Lung (tissue), 16 donors: Measurements from ENCODE around the gene WWC2. TPM values are rescaled to one million over a fixed set of nuclear protein-coding genes. Genes with fewer than 3 reads are reported as not detected.

ENCODE experiments used
- ATAC-seq: fragments of 200-7000 bp; cut with Tn5 transposase; one replicate; pipeline ENCODE4 v1.9.1; 2020; ENCODE audit warnings: moderate number of reproducible peaks; ENCODE audit not compliant: insufficient read depth, low FRiP score
- DNase-seq, 3 donors: peaks; one replicate each; pipeline ENCODE4 v3.0.0-alpha.2; 2013 to 2017
- H3K27ac ChIP-seq, 2 donors: one replicate each; pipeline ENCODE4 v1.5.1; 2013; ENCODE audit warnings: mild to moderate bottlenecking in 2 of 2, moderate library complexity in 2 of 2, control low read depth in 1 of 2, inconsistent platforms in 1 of 2, low read depth in 1 of 2, low read length in 1 of 2
- H3K27me3 ChIP-seq, 3 donors: one replicate each; pipeline ENCODE4 v1.5.1; 2013; ENCODE audit warnings: low read length in 2 of 3; ENCODE audit not compliant: control insufficient read depth in 3 of 3, insufficient read depth in 3 of 3
- H3K36me3 ChIP-seq, 4 donors: one replicate each; pipeline ENCODE4 v1.5.1; 2013; ENCODE audit warnings: low read length in 4 of 4, mild to moderate bottlenecking in 1 of 4, moderate library complexity in 1 of 4; ENCODE audit not compliant: control insufficient read depth in 4 of 4, insufficient read depth in 4 of 4
- H3K4me1 ChIP-seq, 5 donors: one replicate each; pipeline ENCODE4 v1.5.1; 2013; ENCODE audit warnings: low read length in 5 of 5, mild to moderate bottlenecking in 2 of 5, moderate library complexity in 1 of 5; ENCODE audit not compliant: control insufficient read depth in 5 of 5, insufficient read depth in 5 of 5
- H3K4me3 ChIP-seq: one replicate; pipeline ENCODE4 v1.5.1; 2013; ENCODE audit warnings: mild to moderate bottlenecking, control low read depth, moderate library complexity
- H3K9ac ChIP-seq, 2 donors: one replicate each; pipeline ENCODE4 v1.5.1; 2013; ENCODE audit warnings: low read length in 2 of 2, control low read depth in 1 of 2; ENCODE audit not compliant: insufficient read depth in 1 of 2
- H3K9me3 ChIP-seq, 4 donors: one replicate each; pipeline ENCODE4 v1.5.1; 2013; ENCODE audit warnings: low read length in 3 of 4, mild to moderate bottlenecking in 1 of 4, moderate library complexity in 1 of 4; ENCODE audit not compliant: control insufficient read depth in 4 of 4, insufficient read depth in 3 of 4
- WGBS, 2 donors: extraction: QIAGEN DNeasy Blood & Tissue Kit; methylation state at CpG; one replicate each; pipeline ENCODE4 v1.1.7; 2013; 5-methylcytosine and 5-hydroxymethylcytosine counted together
- long read RNA-seq, 5 donors: transcript quantifications; one replicate each; lab custom pipeline, GENCODE V29; 2026
- polyA plus RNA-seq, 2 donors: library from polyadenylated mRNA; stranded (reverse); fragments of 200-250 nt; gene quantifications; one replicate each; pipeline ENCODE4 v1.2.1, GENCODE V29; 2013
- total RNA-seq, 2 donors: library from RNA; depleted of rRNA in 1 of 2; stranded (reverse); fragments of >200 nt in 1 of 2; gene quantifications; one replicate each; pipeline ENCODE4 v1.2.1, GENCODE V29; 2014 to 2021
- TF ChIP-seq, protein P1 (sequence below): IDR thresholded peaks from 2 replicates; pipeline ENCODE4 v1.5.1; 2012; ENCODE audit warnings: mild to moderate bottlenecking; ENCODE audit errors: control extremely low read depth, extremely low read depth
- donor health status: control.
- donor health status: control.
- donor health status: Bipolar disorder and iron deficiency.
- donor health status: healthy.
- donor health status: DM: yes; HTN: yes; CAD: no.

The WWC2 gene
- 100 to 1,000 TPM in 1 of 2 donors, 10 to 100 TPM in 1; 74.2 to 124 TPM for total RNA-seq
- polyA plus RNA-seq: 10 to 100 TPM; 15.6 to 16.3 TPM
- long read RNA-seq, donor 1, full-length matches to known transcripts: 7 of 13 reads
- long read RNA-seq, donor 1, partial matches to known transcripts: 6 of 13 reads
- long read RNA-seq, donor 1, other reads (novel, unspliced or antisense): 0 of 13 reads
- long read RNA-seq, donor 2: 0 reads
- long read RNA-seq, donor 3, full-length matches to known transcripts: 3 of 3 reads
- long read RNA-seq, donor 3, partial matches to known transcripts: 0 of 3 reads
- long read RNA-seq, donor 3, other reads (novel, unspliced or antisense): 0 of 3 reads
- long read RNA-seq, donor 4: 0 reads
- long read RNA-seq, donor 5, full-length matches to known transcripts: 4 of 4 reads
- long read RNA-seq, donor 5, partial matches to known transcripts: 0 of 4 reads
- long read RNA-seq, donor 5, other reads (novel, unspliced or antisense): 0 of 4 reads

- Histone ChIP-seq H3K27me3 (no peaks in the 10 kb centered on the region), H3K4me3 (peak within 1 kb of the TSS; percentile 96), H3K9ac (peak within 1 kb of the TSS; percentile 80 to 86), H3K9me3 (peaks cover 0 to 3% (median 0%) of the 10 kb centered on the region in 4 donors), H3K27ac (peak within 1 kb of the TSS; percentile 98 to 99), H3K4me1 (peaks cover 0 to 23% (median 6%) of the 10 kb centered on the region in 5 donors), H3K36me3 (no peaks in the 10 kb centered on the region)
- ATAC-seq (peak; percentile 89), DNase-seq (peak; percentile 95 to 98 (median 95))
- TF ChIP-seq, protein P1, sequence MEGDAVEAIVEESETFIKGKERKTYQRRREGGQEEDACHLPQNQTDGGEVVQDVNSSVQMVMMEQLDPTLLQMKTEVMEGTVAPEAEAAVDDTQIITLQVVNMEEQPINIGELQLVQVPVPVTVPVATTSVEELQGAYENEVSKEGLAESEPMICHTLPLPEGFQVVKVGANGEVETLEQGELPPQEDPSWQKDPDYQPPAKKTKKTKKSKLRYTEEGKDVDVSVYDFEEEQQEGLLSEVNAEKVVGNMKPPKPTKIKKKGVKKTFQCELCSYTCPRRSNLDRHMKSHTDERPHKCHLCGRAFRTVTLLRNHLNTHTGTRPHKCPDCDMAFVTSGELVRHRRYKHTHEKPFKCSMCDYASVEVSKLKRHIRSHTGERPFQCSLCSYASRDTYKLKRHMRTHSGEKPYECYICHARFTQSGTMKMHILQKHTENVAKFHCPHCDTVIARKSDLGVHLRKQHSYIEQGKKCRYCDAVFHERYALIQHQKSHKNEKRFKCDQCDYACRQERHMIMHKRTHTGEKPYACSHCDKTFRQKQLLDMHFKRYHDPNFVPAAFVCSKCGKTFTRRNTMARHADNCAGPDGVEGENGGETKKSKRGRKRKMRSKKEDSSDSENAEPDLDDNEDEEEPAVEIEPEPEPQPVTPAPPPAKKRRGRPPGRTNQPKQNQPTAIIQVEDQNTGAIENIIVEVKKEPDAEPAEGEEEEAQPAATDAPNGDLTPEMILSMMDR: no peak
- WGBS, 2 donors: 1% methylated on average over 68 to 102 of the region's 102 CpGs
These were observed at the start of gene WWC2 for GRCh38 chr4:183098723-183099536. WWC2 (plus strand) TSS chr4:183099257; CDS start chr4:183099492, 235 bp downstream.

DNA sequence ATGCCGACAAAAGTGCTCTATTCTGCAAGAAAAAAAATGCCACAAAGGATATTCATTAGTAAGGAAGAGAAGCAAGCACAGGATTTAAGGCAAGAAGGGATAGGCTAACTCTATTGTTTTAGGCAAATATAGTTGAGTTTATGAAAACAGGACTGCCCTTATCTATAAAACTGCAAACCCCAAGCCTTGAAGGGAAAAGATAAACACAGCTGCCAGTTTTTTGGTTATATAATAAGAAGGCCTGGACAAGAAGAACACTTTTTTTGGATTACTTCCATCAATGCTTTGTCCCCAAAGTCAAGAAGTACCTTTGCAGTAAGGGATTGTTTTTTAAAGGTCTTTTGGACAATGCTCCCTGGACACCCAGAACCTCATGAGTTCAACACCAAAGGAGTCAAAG, 45.4 kb upstream of the WWC2 start:
- TF ChIP-seq, protein P1: no peak

GRCh38 chr4:183057255-183057654, 41.8 kb upstream of the WWC2 start:
- Histone ChIP-seq H3K4me1 (peaks cover 0 to 8% (median 0%) of the 10 kb centered on the region in 5 donors), H3K9ac (no peak overlapping the region), H3K9me3 (peaks cover 0 to 3% (median 0%) of the 10 kb centered on the region in 4 donors), H3K27ac (no peak overlapping the region), H3K27me3 (no peaks in the 10 kb centered on the region), H3K36me3 (no peaks in the 10 kb centered on the region), H3K4me3 (no peak overlapping the region)
- ATAC-seq (no peak), DNase-seq (no peak)
- WGBS, 2 donors: 72 to 87% methylated on average over 6 of the region's 6 CpGs
- TF ChIP-seq, protein P1: no peak

More for the DNA sequence above, 45.4 kb upstream of the WWC2 start:
- 77 to 90% methylated on average over 1 of the region's 1 CpG for WGBS, 2 donors
- no peak overlapping the region for H3K27ac ChIP-seq
- no peak overlapping the region for H3K4me3 ChIP-seq
- no peak for ATAC-seq
- H3K36me3 ChIP-seq: no peaks in the 10 kb centered on the region
- no peak for DNase-seq
- no peak overlapping the region for H3K9ac ChIP-seq
- H3K27me3 ChIP-seq: no peaks in the 10 kb centered on the region
- peaks cover 0 to 3% (median 0%) of the 10 kb centered on the region in 4 donors for H3K9me3 ChIP-seq
- peaks cover 0 to 8% (median 0%) of the 10 kb centered on the region in 5 donors for H3K4me1 ChIP-seq
